ENCODE measurements around the gene GATA3.
A peak's percentile ranks its signal among the peaks of the same experiment; 100 is the strongest.

Gene GATA3

GRCh38 chr10:8039321-8039881 is 15.1 kb upstream of the GATA3 start:
- DNase-seq: no peak

- DNase-seq: no peak
Observed at GRCh38 chr10:8040651-8041050, 13.8 kb upstream of the GATA3 start.

- no peak for DNase-seq
Observed at GRCh38 chr10:8041284-8041991, 13.1 kb upstream of the GATA3 start.

GRCh38 chr10:8041992-8042720 is 12.3 kb upstream of the GATA3 start:
- DNase-seq: no peak

- no peak for DNase-seq
Observed at GRCh38 chr10:8042721-8043568, 11.5 kb upstream of the GATA3 start.

- no peak for DNase-seq
Observed at GRCh38 chr10:8043569-8044306, 10.8 kb upstream of the GATA3 start.

- DNase-seq: no peak
Observed at GRCh38 chr10:8044331-8044907, 10.1 kb upstream of the GATA3 start.

GRCh38 chr10:8044908-8045725 is 9.4 kb upstream of the GATA3 start:
- no peak for DNase-seq

- DNase-seq: no peak
Observed at GRCh38 chr10:8045726-8046494, 8.6 kb upstream of the GATA3 start.

GRCh38 chr10:8047452-8048280 is 6.8 kb upstream of the GATA3 start:
- DNase-seq: no peak

- DNase-seq: no peak
Observed at GRCh38 chr10:8048281-8049008, 6.0 kb upstream of the GATA3 start.

GRCh38 chr10:8049045-8049864 is 5.2 kb upstream of the GATA3 start:
- DNase-seq: no peak

GRCh38 chr10:8049865-8050555 is 4.5 kb upstream of the GATA3 start:
- no peak for DNase-seq

GRCh38 chr10:8050556-8051108 is 3.9 kb upstream of the GATA3 start:
- peak; percentile 43 for DNase-seq

- DNase-seq: no peak
Observed at GRCh38 chr10:8051109-8051821, 3.2 kb upstream of the GATA3 start.

- DNase-seq: no peak
Observed at GRCh38 chr10:8051851-8052257, 2.6 kb upstream of the GATA3 start.
